Spinal cord (tissue), 10 donors: Measurements from ENCODE around the gene FRAT1. TPM values are rescaled to one million over a fixed set of nuclear protein-coding genes. Genes with fewer than 3 reads are reported as not detected.

ENCODE experiments used
- DNase-seq, 6 donors: peaks; one replicate each; pipeline versions ENCODE4 v3.0.0 to v3.0.0-alpha.2; 2013 to 2015; ENCODE audit warnings: low spot score in 6 of 6, low read depth in 4 of 6
- H3K27ac ChIP-seq: one replicate; pipeline ENCODE4 v1.5.1; 2013; ENCODE audit warnings: low read depth, low read length, control low read depth
- H3K27me3 ChIP-seq: one replicate; pipeline ENCODE4 v1.6.1; 2013; ENCODE audit warnings: low read length; ENCODE audit not compliant: control insufficient read depth, insufficient read depth
- H3K36me3 ChIP-seq: one replicate; pipeline ENCODE4 v1.6.1; 2013; ENCODE audit warnings: low read length; ENCODE audit not compliant: control insufficient read depth, insufficient read depth
- H3K4me1 ChIP-seq: one replicate; pipeline ENCODE4 v1.6.1; 2013; ENCODE audit warnings: low read length; ENCODE audit not compliant: control insufficient read depth, insufficient read depth
- H3K4me3 ChIP-seq: one replicate; pipeline ENCODE4 v1.5.1; 2013; ENCODE audit warnings: low read depth, low read length, control low read depth
- H3K9me3 ChIP-seq: one replicate; pipeline ENCODE4 v1.6.1; 2013; ENCODE audit warnings: low read length; ENCODE audit not compliant: control insufficient read depth, insufficient read depth
- WGBS: methylation state at CpG from one replicate; pipeline ENCODE4 v1.1.5; 2013; ENCODE audit warnings: missing lambda C conversion rate; ENCODE audit not compliant: insufficient coverage; 5-methylcytosine and 5-hydroxymethylcytosine counted together
- polyA plus RNA-seq, 2 donors: library from polyadenylated mRNA; unstranded; fragments of 120-200 nt; gene quantifications; one replicate each; pipeline ENCODE4 v1.2.1, GENCODE V29; 2013; ENCODE audit not compliant: insufficient read length in 2 of 2
- total RNA-seq, 2 donors: library from RNA; depleted of rRNA in 1 of 2; stranded (reverse); fragments of 120-200 nt in 1 of 2; fragments of >200 nt in 1 of 2; gene quantifications; one replicate each; pipeline versions ENCODE4 v1.2.3 to v1.2.4, GENCODE V29; 2013 to 2014
- donor health status: healthy.

FRAT1 gene
- total and polyA plus RNA-seq, 4 donors: 2.6 to 8.1 (median 5.2) TPM

- Histone ChIP-seq H3K36me3 (no peaks in the 10 kb centered on the region), H3K27ac (no peak overlapping the region), H3K4me1 (no peaks in the 10 kb centered on the region), H3K9me3 (no peaks in the 10 kb centered on the region), H3K4me3 (no peak overlapping the region), H3K27me3 (no peaks in the 10 kb centered on the region)
- no peak for DNase-seq
- WGBS: 86% methylated on average over 4 of the region's 12 CpGs
Measured at GRCh38 chr10:97349752-97350513, 30.9 kb downstream of the FRAT1 start.

- no peaks in the 10 kb centered on the region for H3K9me3 ChIP-seq
- H3K27me3 ChIP-seq: no peaks in the 10 kb centered on the region
- no peak overlapping the region for H3K4me3 ChIP-seq
- whole genome bisulfite sequencing: no CpG with 5 or more reads among the region's 4 CpGs
- H3K36me3 ChIP-seq: peaks cover 31% of the 10 kb centered on the region
- H3K4me1 ChIP-seq: no peaks in the 10 kb centered on the region
- no peak for DNase-seq
- no peak overlapping the region for H3K27ac ChIP-seq
Measured at GRCh38 chr10:97353945-97354344, 34.9 kb downstream of the FRAT1 start.

DNA sequence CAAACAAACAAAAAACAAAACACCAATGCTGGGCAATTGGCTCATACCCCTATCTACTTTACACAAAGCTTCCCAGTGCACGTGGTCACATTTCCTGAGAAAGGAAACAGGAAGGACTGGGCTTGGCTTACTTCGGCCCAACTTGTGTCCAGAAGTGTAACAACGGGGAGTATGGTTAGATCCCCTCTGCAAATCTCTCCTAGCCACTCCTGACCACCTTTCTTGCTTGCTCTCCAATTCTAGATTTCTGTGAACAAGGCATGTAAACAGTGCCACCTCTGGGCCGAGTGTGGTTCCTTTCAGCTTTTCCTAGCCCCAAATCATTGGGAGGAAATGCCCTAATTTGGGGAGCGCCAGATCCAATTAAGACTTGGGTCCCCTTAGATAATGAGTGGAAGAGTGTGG, 36.5 kb downstream of the FRAT1 start:
- Histone ChIP-seq H3K27ac (no peak overlapping the region), H3K36me3 (peaks cover 47% of the 10 kb centered on the region), H3K4me1 (no peaks in the 10 kb centered on the region), H3K27me3 (no peaks in the 10 kb centered on the region), H3K9me3 (no peaks in the 10 kb centered on the region), H3K4me3 (no peak overlapping the region)
- 60% methylated on average over 5 of the region's 5 CpGs for WGBS
- DNase-seq: peak in 4 of 6 donors; percentile 19 to 84 (median 41)

DNA sequence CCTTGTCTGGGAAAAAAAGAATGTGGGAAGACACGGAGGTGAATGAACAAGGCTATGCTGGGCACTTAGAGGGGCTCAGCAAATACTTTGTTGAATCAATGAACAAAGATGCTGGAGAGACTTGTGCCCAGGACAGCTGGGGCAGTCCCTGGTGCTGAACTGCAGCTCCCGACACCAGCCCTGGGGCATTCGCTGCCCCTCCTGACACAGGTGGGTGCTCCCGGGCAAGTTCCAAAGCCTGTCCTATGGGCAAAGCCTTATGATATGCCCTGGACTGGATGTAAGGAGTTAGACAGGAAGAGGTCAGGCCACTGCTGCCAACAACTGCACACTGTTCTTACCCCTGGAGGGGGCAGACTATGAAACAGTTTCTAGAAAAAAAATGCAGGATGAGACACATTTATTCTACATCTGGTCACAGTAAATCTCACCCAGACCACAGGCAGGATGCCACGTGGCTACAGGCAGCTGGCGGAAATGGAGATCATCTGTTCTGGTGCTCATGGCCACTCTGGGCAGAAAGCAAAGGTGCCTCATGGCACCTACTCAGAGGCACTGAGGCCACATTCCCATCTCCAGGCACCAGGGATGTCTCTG, 37.3 kb downstream of the FRAT1 start:
- Histone ChIP-seq H3K4me3 (no peak overlapping the region), H3K36me3 (peaks cover 55% of the 10 kb centered on the region)

GRCh38 chr10:97356918-97357317, 37.8 kb downstream of the FRAT1 start:
- Histone ChIP-seq H3K4me3 (no peak overlapping the region), H3K27ac (no peak overlapping the region), H3K4me1 (no peaks in the 10 kb centered on the region), H3K27me3 (no peaks in the 10 kb centered on the region), H3K9me3 (no peaks in the 10 kb centered on the region), H3K36me3 (peaks cover 58% of the 10 kb centered on the region)
- 74% methylated on average over 7 of the region's 7 CpGs for WGBS
- DNase-seq: no peak

More for the DNA sequence above, 37.3 kb downstream of the FRAT1 start:
- Histone ChIP-seq H3K9me3 (no peaks in the 10 kb centered on the region), H3K4me1 (no peaks in the 10 kb centered on the region), H3K27ac (no peak overlapping the region), H3K27me3 (no peaks in the 10 kb centered on the region)
- no peak for DNase-seq
- WGBS: 82% methylated on average over 6 of the region's 6 CpGs

- no peaks in the 10 kb centered on the region for H3K4me1 ChIP-seq
- no peaks in the 10 kb centered on the region for H3K9me3 ChIP-seq
- no peak for DNase-seq
- WGBS: no CpG with 5 or more reads among the region's 4 CpGs
- no peaks in the 10 kb centered on the region for H3K27me3 ChIP-seq
- no peak overlapping the region for H3K4me3 ChIP-seq
- peaks cover 67% of the 10 kb centered on the region for H3K36me3 ChIP-seq
- H3K27ac ChIP-seq: no peak overlapping the region
Measured at GRCh38 chr10:97358349-97358748, 39.3 kb downstream of the FRAT1 start.

DNA sequence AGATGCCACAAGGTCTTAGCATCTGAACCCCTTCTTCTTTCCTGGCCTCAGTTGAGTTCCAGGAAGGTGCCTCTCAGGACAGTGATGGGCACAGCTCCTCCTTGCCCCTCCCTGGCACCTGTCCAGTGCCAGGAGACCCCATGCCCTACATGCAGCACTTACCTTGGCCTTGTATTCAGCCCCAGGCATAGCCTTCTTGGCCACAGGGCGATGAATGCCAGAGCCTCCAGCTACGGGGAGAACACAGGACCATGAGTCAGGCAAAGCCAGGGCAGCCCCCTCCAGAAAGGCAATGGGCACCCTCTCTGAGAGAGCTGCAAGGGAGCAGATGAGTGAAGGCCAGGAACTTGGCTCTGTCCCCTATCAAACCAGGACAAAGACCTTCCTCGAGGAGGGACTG, 39.7 kb downstream of the FRAT1 start:
- DNase-seq: no peak
- no peaks in the 10 kb centered on the region for H3K9me3 ChIP-seq
- H3K27ac ChIP-seq: no peak overlapping the region
- H3K4me3 ChIP-seq: no peak overlapping the region
- peaks cover 71% of the 10 kb centered on the region for H3K36me3 ChIP-seq
- H3K4me1 ChIP-seq: no peaks in the 10 kb centered on the region
- H3K27me3 ChIP-seq: no peaks in the 10 kb centered on the region
- 94% methylated on average over 3 of the region's 3 CpGs for WGBS

- WGBS: 97% methylated on average over 11 of the region's 11 CpGs
- peaks cover 90% of the 10 kb centered on the region for H3K36me3 ChIP-seq
- no peak overlapping the region for H3K27ac ChIP-seq
- H3K27me3 ChIP-seq: no peaks in the 10 kb centered on the region
- no peaks in the 10 kb centered on the region for H3K9me3 ChIP-seq
- H3K4me1 ChIP-seq: no peaks in the 10 kb centered on the region
- H3K4me3 ChIP-seq: no peak overlapping the region
- no peak for DNase-seq
Measured at GRCh38 chr10:97360705-97361536, 41.9 kb downstream of the FRAT1 start.

- Histone ChIP-seq H3K9me3 (no peaks in the 10 kb centered on the region), H3K36me3 (peaks cover 90% of the 10 kb centered on the region), H3K27ac (no peak overlapping the region), H3K27me3 (no peaks in the 10 kb centered on the region), H3K4me1 (no peaks in the 10 kb centered on the region), H3K4me3 (no peak overlapping the region)
- WGBS: 66% methylated on average over 6 of the region's 11 CpGs
- DNase-seq: peak in 1 of 6 donors; percentile 4
Measured at GRCh38 chr10:97361537-97361901, 42.4 kb downstream of the FRAT1 start.
